ENCODE data around the gene NUMA1.

DNA sequence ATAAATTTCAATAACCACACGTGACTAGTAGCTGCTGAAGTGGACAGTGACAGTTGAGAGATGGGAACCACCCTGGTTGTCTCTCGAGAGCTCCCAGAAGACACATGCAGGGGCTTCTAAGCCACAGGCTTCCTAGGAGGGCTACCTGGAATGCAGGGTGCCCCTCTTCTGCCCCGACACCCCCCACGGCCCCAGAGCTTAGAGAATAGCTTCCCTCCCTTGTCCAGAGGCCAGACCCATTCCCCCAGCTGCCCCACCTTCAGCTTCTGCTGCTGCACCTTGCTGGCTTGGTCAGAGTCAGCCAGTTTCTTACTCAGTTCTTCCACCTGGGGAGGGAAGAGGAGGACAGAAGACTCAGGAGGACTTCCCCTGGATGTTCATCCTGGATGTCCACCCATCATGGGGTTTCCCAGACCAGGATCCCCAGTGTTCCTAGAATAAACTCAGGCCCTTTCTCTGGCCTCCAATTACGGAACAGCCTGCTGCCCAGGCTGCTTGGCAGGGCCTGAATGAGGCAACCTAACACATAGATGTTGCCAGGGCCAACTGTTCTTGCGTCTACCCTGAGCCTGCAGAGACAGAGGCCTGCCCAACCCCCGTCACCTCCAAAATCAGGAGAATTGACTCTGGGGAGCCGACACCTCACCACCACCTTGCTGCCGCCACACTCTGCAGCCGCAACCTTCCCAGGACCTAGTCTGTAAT lies 69.7 kb downstream of the NUMA1 start:
- TF ChIP-seq, protein P1, sequence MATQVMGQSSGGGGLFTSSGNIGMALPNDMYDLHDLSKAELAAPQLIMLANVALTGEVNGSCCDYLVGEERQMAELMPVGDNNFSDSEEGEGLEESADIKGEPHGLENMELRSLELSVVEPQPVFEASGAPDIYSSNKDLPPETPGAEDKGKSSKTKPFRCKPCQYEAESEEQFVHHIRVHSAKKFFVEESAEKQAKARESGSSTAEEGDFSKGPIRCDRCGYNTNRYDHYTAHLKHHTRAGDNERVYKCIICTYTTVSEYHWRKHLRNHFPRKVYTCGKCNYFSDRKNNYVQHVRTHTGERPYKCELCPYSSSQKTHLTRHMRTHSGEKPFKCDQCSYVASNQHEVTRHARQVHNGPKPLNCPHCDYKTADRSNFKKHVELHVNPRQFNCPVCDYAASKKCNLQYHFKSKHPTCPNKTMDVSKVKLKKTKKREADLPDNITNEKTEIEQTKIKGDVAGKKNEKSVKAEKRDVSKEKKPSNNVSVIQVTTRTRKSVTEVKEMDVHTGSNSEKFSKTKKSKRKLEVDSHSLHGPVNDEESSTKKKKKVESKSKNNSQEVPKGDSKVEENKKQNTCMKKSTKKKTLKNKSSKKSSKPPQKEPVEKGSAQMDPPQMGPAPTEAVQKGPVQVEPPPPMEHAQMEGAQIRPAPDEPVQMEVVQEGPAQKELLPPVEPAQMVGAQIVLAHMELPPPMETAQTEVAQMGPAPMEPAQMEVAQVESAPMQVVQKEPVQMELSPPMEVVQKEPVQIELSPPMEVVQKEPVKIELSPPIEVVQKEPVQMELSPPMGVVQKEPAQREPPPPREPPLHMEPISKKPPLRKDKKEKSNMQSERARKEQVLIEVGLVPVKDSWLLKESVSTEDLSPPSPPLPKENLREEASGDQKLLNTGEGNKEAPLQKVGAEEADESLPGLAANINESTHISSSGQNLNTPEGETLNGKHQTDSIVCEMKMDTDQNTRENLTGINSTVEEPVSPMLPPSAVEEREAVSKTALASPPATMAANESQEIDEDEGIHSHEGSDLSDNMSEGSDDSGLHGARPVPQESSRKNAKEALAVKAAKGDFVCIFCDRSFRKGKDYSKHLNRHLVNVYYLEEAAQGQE (IDR thresholded peaks at IDR 0.05; ENCODE audit: insufficient read depth in 1 of 2, low read depth in 2 of 2, low read length in 1 of 2), result no peak
- TF ChIP-seq, protein P2, sequence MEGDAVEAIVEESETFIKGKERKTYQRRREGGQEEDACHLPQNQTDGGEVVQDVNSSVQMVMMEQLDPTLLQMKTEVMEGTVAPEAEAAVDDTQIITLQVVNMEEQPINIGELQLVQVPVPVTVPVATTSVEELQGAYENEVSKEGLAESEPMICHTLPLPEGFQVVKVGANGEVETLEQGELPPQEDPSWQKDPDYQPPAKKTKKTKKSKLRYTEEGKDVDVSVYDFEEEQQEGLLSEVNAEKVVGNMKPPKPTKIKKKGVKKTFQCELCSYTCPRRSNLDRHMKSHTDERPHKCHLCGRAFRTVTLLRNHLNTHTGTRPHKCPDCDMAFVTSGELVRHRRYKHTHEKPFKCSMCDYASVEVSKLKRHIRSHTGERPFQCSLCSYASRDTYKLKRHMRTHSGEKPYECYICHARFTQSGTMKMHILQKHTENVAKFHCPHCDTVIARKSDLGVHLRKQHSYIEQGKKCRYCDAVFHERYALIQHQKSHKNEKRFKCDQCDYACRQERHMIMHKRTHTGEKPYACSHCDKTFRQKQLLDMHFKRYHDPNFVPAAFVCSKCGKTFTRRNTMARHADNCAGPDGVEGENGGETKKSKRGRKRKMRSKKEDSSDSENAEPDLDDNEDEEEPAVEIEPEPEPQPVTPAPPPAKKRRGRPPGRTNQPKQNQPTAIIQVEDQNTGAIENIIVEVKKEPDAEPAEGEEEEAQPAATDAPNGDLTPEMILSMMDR (IDR thresholded peaks at IDR 0.05), result no peak
